HG03196 (cell line): ENCODE data around the gene NUDT9.
"Not testable (repeated sequence)": the region's sequence is repeated elsewhere in the genome, so short reads cannot be mapped to it uniquely, and the experiment has no call there.

Source experiments
- ATAC-seq: cut with Tn5 transposase; IDR thresholded peaks from one replicate; pipeline ENCODE4 v1.9.1; 2021; ENCODE audit not compliant: unreplicated experiment

Gene NUDT9

DNA sequence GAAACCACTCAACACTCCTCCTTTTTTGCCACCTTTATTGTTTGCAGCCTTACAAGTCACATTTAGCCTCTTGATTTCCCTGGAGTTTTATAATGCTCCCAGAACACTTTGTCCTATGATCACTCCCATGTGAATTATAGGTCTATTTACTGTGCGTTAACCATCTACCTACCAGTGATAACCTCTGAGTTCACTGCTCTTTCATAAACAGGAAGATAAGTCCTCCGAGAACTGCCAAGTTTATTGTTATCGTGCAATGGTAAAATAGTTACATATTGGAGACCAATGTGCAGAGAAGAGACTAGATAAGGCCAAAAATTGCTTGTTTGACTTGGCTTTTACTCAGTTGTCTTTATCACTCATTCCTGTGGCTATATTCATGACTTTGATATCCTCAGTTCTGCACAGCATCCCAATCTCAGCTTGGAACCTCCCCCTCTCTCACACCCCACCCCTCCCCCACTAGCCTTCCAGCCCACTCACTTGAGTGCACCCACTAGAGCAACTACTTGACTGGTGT lies 12.9 kb upstream of the NUDT9 start:
- no peak for ATAC-seq

DNA sequence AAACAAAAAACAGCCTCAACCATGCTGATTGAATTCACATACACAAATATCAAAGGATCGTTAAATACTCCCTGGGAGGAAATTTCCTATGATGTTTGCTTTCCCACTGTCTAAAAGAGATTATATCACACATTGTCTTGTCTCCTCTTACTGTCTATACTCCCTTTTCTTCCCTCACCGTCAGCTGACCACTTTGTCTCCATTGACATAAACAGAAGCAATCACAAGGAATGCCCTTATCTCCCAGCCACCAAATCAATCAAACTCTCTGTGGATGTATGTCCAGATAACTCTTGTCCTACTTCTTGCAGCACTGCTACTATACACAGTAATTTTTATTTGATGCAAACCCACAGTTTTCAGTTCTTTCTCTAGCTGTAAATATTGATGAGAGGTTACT lies 12.2 kb upstream of the NUDT9 start:
- ATAC-seq, result no peak

DNA sequence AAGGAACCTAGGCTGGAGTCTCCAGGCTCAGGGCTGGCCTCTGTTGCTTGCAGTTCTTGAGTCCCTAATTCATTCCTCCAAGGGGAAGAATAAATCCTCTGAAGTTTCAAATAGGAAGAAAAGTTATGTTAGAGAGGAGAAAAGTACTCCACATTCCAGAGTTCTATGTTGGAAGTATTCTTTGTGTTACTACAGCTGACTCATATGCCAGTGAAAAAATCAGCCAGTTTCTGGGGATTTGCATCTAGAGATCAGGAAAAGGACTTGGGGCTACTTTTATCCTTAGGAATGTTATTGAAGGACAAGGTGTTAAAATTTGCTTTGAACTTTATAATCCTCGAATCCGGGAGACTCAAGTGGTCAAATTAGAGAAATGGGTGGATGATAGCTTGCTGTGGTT lies 11.7 kb upstream of the NUDT9 start:
- no peak for ATAC-seq

DNA sequence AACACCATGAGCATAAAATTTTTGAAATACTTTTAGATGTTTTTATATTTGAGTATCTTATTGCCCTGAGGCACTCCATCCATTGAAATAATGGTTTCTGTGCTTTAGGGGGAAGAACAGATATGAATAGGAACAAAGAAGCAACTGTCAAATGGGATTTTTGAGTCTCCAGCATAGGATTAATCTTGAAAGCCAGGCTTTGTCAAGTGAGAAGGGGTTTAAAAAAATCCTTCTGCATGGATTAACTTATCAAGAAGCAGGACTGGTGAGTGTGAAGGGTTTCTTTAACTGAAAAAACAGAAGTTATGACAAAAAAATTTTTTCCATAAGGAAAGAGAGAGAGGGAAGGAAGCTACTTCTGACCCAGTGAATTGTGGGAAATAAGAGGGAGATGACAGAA lies 7.6 kb upstream of the NUDT9 start:
- no peak for ATAC-seq

DNA sequence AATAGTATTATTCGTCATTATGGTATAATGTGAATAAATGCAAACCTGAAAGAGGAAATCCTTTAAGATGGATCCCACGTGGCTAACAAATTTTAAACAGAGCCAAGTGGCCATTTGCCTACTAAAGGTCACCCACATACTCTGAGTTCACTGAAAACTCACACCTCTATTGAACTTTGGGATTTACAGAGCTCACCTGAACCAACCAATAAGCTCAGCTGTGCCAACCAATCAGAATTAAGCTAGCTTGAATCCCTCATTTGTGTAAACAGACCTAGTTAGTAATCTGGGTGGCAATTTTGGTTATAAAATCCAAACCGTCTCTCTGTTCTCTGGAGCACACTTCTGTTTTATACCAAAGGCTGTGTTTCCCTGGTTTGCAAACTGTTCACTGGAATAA lies 5.4 kb upstream of the NUDT9 start:
- no peak for ATAC-seq

DNA sequence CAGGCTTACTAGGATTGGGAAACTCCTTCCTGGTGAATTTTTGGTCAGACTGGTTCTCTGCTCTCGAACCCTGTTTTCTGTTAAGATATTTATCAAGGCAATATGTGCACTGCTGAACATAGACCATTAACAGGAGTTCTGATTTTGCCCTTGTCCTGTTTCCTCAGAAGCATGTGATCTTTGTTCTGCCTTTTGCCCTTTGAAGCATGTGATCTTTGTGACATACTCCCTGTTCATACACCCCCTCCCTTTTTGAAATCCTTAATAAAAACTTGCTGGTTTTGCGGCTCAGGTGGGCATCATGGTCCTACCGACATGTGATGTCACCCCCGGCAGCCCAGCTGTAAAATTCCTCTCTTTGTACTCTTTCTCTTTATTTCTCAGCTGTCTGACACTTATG lies 4.0 kb upstream of the NUDT9 start:
- ATAC-seq, result not testable (repeated sequence)

DNA sequence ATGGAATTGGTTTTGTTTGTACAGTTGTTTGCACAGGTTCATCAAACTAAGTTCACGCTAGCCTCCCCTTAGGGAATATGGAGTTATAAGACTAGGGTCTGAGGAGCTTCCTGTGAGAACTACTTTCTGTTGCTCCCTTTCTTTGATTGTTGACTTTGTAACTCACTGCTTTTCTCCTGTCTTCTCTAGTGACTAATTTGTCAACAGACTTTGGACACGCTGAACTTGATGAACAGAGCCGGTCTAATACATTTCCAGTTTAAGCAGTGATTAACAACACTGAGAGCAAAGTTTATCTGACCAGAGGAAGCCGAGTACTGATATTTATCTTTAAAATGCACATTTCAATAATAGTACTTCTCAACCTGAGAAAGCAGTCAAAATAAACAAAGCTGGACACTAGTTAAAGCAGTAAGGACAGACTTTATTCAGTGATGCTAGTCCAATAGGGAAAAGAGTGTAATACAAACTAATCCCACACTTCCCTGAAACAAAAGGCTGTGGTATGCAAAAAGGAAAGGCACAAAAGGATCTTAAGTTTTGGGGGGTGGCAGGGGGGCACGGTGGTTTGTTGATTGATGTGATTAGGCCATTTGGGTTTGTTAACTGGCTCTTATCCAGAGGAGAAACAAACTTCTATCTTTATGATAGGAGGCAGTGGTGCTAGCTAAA lies 2.7 kb upstream of the NUDT9 start:
- ATAC-seq, result no peak

DNA sequence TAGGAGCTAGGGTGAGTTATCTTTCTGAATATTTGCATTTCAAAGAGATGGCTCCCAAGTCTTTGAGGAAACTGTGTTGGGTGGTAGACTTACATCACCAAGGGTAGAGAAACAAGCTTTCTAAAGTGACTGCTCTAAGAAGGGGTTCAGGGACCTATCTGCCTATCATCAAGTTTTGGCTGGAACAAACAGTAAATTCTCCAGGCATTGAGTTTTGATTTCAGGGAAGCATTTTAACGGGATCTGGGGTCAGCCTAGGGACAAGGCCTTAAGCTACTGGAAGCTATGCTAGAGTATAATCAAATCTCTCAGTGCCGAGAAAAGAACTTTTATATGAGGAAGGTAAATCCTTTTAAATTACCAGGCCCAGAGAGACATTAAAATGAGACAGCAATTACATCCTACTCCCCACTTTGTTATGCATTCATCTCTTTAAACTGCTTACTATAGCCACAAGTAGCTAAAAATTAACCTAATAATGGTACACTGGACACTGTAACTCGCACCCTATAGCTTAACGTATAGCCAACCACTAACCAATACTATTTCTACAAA lies 2.0 kb upstream of the NUDT9 start:
- ATAC-seq, result no peak

DNA sequence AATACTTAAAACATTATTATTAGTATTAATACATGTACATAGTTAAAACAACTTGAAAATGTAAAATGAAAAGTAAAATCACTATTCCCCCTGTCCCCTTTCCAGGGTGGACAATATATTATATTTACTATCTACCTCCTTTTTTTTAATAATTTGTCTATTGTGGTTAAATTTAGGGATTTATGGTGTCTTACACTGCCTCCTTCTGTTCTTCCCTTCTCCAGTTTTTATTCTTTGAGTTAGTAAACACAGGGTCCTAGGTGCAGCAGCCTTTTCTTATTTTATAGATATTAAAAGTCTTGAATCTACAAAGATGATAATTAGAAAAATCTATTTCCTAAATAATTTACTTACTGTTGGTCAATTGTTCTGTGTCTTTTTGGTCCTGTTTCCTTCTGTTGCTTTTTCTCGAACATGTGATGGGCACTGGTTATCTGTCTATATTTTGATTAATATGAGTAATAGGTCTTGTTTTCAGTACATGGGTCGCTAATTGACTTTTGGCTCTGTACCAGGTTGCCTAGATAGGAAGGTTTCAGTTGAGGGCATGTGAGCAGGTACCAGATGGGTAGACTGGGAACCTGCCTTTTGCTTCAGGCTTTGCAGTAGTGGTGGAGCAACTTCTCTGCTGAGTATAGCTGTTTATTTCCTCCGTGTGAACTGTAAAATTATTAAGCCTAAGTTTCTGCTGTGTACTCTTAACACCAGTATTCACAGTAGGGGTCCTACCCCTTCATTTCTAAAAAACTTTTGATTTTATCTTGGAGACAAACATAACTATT lies 1.1 kb downstream of the NUDT9 start:
- no peak for ATAC-seq

DNA sequence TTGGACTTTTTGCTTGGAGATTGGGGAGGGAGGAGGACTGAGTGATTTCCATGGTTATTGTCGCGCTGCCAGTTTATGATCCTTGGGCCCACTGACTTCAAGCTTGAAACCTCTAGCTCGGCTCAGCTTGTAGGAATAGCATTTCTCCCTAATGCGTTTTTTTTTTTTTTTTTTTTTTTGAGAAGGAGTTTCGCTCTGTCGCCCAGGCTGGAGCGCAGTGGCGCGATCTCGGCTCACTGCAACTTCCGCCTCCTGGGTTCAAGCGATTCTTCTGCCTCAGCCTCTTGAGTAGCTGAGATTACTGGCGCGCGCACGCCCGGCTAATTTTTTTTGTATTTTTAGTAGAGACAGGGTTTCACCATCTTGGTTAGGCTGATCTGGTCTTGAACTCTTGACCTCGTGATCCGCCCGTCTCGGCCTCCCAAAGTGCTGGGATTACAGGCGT lies 1.7 kb downstream of the NUDT9 start:
- ATAC-seq, result not testable (repeated sequence)

DNA sequence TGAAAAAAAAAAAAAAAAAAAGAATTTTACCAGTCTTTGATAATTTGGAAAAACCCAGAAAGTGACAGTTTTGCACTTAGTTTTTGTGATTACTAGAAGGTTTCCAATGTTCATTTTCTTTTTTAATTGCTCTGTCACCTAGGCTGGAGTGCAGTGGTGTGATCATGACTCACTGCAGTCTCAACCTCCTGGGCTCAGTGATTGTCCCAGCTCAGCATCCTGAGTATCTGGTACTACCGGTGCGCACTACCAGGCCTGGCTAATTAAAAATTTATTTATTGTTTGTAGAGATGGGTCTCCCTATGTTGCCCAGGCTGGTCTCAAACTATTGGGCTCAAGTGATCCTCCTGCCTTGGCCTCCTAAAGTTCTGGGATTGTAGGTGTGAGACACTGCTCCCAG lies 3.3 kb downstream of the NUDT9 start:
- no peak for ATAC-seq

DNA sequence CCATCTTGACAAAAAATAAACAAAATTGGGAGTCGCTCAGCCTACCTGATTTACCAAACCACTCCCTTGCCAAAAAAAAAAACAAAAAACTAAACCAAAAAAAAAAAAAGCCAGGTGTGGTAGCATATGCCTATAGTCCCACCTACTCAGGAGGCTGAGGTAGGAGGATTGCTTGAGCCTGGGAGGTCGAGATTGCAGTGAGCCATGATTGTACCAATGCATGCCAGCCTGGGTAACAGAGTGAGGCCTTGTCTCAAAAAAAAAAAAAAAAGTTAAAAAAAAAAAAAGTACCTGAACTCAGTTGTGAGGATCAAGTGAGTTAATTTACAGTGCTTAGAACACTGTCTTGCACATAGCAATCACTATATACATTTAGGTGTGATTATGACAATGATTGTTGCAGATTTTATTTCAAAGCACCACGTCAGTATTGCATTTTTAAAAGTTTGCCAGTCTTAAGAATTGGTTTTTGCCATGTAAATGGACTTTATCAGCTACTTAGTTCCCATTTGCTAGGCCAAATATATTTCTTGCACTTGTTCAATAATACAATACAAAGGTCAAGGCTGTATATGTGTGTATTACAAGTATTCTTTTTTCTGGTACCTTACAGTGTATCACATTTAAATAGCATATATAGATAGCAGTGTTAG lies 4.6 kb downstream of the NUDT9 start:
- no peak for ATAC-seq

DNA sequence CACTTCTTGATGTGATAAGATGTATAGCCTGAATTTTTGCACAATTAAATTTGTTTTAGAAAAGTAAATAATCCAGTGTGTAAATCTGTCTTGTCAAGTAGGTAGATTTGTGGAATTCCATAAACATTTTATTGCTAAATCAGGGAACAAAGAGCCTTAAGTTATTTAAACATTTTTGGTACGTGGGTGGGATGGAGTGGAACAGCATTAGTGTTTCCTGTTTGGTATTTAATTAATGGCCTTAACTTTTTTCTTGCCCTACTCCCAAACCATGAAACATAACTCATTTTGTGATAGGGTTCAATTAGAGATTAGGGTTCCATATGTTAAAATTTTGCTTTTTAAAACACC lies 5.1 kb downstream of the NUDT9 start:
- ATAC-seq, result no peak

DNA sequence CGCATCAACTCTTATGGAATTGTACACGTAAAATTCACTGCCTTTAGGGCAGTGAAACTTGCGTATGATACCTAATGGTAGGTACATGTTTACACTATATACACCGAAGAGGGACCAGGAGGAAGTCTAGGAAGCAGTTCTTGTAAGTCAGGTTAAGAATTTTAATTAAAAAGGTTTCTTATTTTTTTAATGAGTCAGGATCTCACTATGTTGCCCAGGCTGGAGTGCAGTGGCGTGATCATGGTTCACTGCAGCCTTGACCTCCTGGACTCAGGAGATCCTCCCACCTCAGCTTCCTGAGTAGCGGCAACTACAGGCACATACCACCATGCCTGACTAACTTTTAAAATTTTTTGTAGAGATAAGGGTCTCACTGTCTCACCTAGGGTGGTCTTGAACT lies 6.6 kb downstream of the NUDT9 start:
- no peak for ATAC-seq

DNA sequence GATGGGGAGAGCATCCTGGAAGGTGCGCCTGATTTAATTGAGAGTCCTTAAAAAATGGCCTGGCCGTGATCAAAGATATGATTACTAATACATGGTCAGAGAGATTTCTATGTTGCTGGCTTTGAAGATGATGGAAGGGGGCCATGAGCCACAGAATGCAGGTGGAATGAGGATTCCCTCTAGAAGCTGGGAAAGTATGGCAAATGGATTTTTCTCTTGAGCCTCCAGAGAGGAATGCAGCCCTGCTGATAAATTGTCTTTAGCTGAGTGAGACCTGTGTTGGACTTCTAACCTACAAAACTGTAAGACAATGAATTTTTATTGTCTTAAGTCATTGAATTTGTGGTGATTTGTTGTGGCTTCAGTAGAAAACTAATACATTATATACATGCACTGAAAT lies 7.7 kb downstream of the NUDT9 start:
- no peak for ATAC-seq

DNA sequence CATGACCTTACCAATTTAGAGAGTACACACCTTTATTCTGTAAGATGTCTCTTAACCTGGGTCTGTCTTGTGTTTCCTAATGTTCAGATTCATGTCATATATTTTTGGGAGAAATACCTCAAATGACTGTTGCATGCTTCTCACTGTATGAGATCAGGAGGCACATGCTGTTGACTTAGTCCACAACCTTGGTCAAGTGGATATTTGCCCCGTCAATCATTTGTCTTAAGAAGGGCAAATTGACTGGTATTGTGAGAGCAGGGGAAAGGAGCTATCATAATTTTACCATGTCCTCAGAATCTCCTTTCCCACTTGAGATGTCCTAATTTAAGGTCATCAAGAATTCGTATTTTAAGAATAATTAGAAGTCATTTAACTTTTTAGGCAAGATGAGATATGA lies 11.0 kb downstream of the NUDT9 start:
- no peak for ATAC-seq

DNA sequence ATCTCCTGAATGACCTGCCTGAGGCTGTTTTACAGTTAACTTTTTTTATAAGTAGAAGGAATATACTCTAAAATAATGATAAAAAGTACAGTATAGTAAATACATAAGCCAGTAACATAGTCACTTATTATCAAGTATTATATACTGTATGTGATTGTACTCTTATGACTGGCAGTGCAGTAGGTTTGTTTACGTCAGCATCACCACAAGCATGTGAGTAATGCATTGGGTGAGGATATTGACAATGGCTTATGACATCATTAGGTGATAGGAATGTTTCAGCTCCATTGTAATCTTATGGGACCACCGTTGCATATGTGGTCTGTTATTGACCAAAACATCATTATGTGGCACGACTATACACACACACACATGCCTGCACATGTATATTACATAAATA lies 20.5 kb downstream of the NUDT9 start:
- no peak for ATAC-seq

DNA sequence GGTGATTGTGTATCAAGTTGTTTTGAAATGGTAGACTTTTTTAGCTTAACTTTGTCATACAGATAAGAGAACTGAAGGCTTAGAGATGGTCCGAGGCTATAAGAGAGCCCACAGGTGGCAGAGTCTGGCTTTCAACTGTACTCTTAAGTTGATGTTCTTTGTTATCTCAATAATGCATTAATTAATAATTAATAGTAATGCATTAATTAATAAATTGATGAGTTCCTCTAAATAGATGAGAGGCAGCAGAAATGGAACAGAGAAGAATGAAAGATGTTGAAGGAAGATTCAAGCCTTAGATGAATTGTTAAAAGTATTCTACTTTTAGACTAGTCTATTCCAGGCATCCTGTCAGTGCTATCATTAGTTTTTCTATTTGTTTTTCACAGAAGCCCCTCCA lies 22.4 kb downstream of the NUDT9 start:
- no peak for ATAC-seq

DNA sequence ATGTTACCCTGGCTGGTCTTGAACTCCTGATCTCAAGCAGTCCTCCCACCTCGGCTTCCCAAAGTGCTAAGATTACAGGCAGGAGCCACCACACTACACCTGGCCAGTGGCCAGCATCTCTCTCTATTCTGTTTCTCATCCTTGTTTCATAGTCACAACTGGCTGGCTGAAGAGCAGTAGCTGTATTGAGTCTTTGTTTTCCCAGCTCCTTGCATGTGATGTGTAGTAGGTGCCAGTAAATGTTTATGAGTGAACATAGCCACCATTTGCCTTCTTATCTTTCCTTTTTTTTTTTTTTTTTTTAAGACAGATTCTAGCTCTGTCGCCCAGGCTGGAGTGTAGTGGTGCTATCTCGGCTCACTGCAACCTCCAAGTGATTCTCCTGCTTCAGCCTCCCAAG lies 23.6 kb downstream of the NUDT9 start:
- no peak for ATAC-seq

DNA sequence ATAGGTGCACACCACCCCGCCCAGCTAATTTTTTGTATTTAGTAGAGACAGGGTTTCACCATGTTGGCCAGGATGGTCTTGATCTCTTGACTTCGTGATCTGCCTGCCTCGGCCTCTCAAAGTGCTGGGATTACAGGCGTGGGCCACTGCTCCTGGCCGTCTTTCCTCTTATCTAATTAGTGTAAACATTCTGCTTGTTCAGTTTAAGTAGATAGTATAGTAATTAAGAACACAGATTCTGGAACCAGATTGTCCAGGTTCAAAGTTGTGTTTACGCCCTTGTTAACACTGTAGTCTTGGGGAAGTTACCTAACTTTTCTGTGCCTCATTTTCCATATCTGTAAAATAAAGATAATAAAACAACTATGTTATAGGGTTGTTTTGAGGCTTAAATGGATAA lies 24.0 kb downstream of the NUDT9 start:
- ATAC-seq, result not testable (repeated sequence)

DNA sequence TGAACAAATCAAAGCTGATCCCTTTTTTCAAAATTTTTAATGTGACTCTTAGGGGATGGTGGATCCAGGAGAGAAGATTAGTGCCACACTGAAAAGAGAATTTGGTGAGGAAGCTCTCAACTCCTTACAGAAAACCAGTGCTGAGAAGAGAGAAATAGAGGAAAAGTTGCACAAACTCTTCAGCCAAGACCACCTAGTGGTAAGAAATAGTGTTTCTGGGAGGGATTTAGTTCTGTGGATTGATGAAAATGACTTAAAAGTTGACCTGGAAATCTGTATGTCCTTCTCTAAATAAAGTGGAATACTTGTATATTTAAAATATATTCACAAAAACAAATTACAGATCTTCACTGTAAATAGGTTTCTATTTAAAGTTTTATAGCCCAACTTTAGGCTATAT lies 29.2 kb downstream of the NUDT9 start:
- ATAC-seq, result no peak

DNA sequence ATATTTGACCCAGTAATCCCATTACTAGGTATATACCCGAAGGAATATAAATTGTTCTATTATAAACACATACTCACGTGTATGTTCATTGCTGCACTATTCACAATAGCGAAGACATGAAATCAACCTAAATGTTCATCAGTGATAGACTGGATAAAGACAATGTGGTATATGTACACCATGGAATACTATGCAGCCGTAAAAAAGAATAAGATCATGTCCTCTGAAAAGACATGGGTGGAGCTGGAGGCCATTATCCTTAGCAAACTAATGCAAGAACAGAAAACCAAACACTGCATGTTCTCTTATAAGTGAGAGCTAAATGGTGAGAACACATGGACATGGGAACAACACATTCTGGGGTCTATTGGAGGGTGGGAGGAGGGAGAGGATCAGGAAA lies 36.5 kb downstream of the NUDT9 start:
- no peak for ATAC-seq
